C4-2B (cell line): ENCODE results near the gene FMNL3.

Experiments used
- H3K27ac ChIP-seq: fragments of 450-650 bp; 2 replicates; pipeline ENCODE4 v1.5.1; 2017
- CTCF ChIP-seq: fragments of 450-650 bp; conservative IDR thresholded peaks from 2 replicates; pipeline ENCODE4 v1.5.1; 2017; ENCODE audit warnings: mild to moderate bottlenecking
- ZFX ChIP-seq: fragments of 450-650 bp; IDR thresholded peaks from 2 replicates; pipeline ENCODE4 v1.6.1; 2017

The FMNL3 gene

GRCh38 chr12:49588721-49589516, 118.3 kb downstream of the FMNL3 start:
- TF ChIP-seq ZFX (no peak), CTCF (no peak)
- H3K27ac ChIP-seq: no peak overlapping the region

GRCh38 chr12:49588281-49588680, 118.9 kb downstream of the FMNL3 start:
- H3K27ac ChIP-seq: no peak overlapping the region
- TF ChIP-seq ZFX (no peak), CTCF (no peak)

GRCh38 chr12:49587174-49587908, 119.9 kb downstream of the FMNL3 start:
- TF ChIP-seq CTCF (no peak), ZFX (no peak)
- H3K27ac ChIP-seq: no peak overlapping the region
